ENCODE results near the gene CD8B.

DNA sequence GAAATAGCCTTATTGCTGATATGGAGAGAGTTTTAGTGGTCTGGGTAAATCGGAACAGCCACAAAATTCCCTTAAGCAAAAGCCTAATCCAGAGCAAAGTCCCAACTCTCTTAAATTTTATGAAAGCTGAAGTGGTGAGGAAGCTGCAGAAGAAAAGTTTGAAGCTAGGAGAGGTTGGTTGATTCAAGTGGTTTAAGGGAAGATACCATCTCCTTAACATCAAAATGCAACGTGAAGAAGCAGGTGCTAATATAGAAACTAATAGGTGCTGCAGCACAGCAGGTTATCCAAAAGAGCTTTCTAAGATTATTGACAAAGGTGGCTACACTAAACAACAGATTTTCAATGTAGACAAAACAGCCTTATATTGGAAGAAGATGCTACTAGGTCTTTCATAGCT is 42.7 kb downstream of the CD8B start:
- TF ChIP-seq, protein P1, sequence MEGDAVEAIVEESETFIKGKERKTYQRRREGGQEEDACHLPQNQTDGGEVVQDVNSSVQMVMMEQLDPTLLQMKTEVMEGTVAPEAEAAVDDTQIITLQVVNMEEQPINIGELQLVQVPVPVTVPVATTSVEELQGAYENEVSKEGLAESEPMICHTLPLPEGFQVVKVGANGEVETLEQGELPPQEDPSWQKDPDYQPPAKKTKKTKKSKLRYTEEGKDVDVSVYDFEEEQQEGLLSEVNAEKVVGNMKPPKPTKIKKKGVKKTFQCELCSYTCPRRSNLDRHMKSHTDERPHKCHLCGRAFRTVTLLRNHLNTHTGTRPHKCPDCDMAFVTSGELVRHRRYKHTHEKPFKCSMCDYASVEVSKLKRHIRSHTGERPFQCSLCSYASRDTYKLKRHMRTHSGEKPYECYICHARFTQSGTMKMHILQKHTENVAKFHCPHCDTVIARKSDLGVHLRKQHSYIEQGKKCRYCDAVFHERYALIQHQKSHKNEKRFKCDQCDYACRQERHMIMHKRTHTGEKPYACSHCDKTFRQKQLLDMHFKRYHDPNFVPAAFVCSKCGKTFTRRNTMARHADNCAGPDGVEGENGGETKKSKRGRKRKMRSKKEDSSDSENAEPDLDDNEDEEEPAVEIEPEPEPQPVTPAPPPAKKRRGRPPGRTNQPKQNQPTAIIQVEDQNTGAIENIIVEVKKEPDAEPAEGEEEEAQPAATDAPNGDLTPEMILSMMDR (IDR thresholded peaks at IDR 0.05) = no peak
- TF ChIP-seq EP300 (IDR thresholded peaks at IDR 0.05; ENCODE audit: low read depth) (no peak), POLR2A (IDR thresholded peaks at IDR 0.05) (no peak), POLR2AphosphoS5 (IDR thresholded peaks at IDR 0.05) (no peak)

Measured in transverse colon (tissue), 4 donors.